ENCODE measurements around the gene EIPR1.

The EIPR1 gene

GRCh38 chr2:3414133-3414860 is 36.7 kb upstream of the EIPR1 start:
- Mint-ChIP-seq H3K9me3 (no peaks in the 10 kb centered on the region), H3K4me3 (no peak overlapping the region), H3K27me3 (ENCODE audit: low read depth) (no peaks in the 10 kb centered on the region), H3K27ac (no peak overlapping the region), H3K4me1 (no peaks in the 10 kb centered on the region), H3K36me3 (ENCODE audit: low read depth) (peaks cover 47% of the 10 kb centered on the region)
- TF ChIP-seq, protein P1, sequence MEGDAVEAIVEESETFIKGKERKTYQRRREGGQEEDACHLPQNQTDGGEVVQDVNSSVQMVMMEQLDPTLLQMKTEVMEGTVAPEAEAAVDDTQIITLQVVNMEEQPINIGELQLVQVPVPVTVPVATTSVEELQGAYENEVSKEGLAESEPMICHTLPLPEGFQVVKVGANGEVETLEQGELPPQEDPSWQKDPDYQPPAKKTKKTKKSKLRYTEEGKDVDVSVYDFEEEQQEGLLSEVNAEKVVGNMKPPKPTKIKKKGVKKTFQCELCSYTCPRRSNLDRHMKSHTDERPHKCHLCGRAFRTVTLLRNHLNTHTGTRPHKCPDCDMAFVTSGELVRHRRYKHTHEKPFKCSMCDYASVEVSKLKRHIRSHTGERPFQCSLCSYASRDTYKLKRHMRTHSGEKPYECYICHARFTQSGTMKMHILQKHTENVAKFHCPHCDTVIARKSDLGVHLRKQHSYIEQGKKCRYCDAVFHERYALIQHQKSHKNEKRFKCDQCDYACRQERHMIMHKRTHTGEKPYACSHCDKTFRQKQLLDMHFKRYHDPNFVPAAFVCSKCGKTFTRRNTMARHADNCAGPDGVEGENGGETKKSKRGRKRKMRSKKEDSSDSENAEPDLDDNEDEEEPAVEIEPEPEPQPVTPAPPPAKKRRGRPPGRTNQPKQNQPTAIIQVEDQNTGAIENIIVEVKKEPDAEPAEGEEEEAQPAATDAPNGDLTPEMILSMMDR (IDR thresholded peaks at IDR 0.05; ENCODE audit: unreplicated experiment in 3 of 3) = no peak

GRCh38 chr2:3413697-3414096 is 36.1 kb upstream of the EIPR1 start:
- H3K36me3 Mint-ChIP-seq (ENCODE audit: low read depth) = peaks cover 48% of the 10 kb centered on the region
- no peaks in the 10 kb centered on the region for H3K4me1 Mint-ChIP-seq
- no peak overlapping the region for H3K4me3 Mint-ChIP-seq
- TF ChIP-seq, protein P1 (IDR thresholded peaks at IDR 0.05; ENCODE audit: unreplicated experiment in 3 of 3) = no peak
- H3K27ac Mint-ChIP-seq = no peak overlapping the region
- no peaks in the 10 kb centered on the region for H3K27me3 Mint-ChIP-seq (ENCODE audit: low read depth)
- H3K9me3 Mint-ChIP-seq = no peaks in the 10 kb centered on the region

DNA sequence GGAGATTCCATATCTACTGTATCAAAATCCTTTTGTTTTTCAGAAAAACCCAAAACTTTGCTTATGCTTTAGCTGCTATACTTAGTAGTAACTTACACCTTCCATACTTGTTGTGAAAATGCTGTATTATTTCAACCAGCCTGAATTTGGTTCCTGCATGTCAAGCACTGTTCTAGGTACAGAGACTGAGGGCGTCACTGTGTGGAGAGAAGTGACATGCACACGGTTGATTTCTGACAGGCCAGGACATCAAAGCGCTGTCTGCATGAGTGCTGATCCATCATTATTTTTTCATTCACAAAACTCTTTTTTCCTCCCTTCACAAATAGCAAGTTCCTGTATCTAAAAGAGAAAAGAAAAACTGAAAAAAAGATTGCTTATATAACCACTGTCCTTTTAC is 33.5 kb upstream of the EIPR1 start:
- Mint-ChIP-seq H3K9me3 (no peaks in the 10 kb centered on the region), H3K4me3 (no peak overlapping the region), H3K27ac (no peak overlapping the region), H3K4me1 (peaks cover 4% of the 10 kb centered on the region), H3K27me3 (ENCODE audit: low read depth) (no peaks in the 10 kb centered on the region), H3K36me3 (ENCODE audit: low read depth) (peaks cover 47% of the 10 kb centered on the region)
- TF ChIP-seq, protein P1 (IDR thresholded peaks at IDR 0.05; ENCODE audit: unreplicated experiment in 3 of 3) = no peak

- Mint-ChIP-seq H3K4me3 (no peak overlapping the region), H3K27ac (no peak overlapping the region), H3K27me3 (ENCODE audit: low read depth) (no peaks in the 10 kb centered on the region), H3K9me3 (no peaks in the 10 kb centered on the region), H3K36me3 (ENCODE audit: low read depth) (peaks cover 45% of the 10 kb centered on the region), H3K4me1 (peaks cover 12% of the 10 kb centered on the region)
- TF ChIP-seq, protein P1 (IDR thresholded peaks at IDR 0.05; ENCODE audit: unreplicated experiment in 3 of 3) = no peak
Measured at GRCh38 chr2:3409627-3410170, 32.1 kb upstream of the EIPR1 start.

- Mint-ChIP-seq H3K36me3 (ENCODE audit: low read depth) (peaks cover 45% of the 10 kb centered on the region), H3K27ac (no peak overlapping the region), H3K4me1 (peaks cover 12% of the 10 kb centered on the region), H3K9me3 (no peaks in the 10 kb centered on the region), H3K4me3 (no peak overlapping the region), H3K27me3 (ENCODE audit: low read depth) (no peaks in the 10 kb centered on the region)
- TF ChIP-seq, protein P1 (IDR thresholded peaks at IDR 0.05; ENCODE audit: unreplicated experiment in 3 of 3) = no peak
Measured at GRCh38 chr2:3408781-3409180, 31.2 kb upstream of the EIPR1 start.

GRCh38 chr2:3406501-3406900 is 28.9 kb upstream of the EIPR1 start:
- TF ChIP-seq, protein P1 (IDR thresholded peaks at IDR 0.05; ENCODE audit: unreplicated experiment in 3 of 3) = no peak
- no peaks in the 10 kb centered on the region for H3K9me3 Mint-ChIP-seq
- no peaks in the 10 kb centered on the region for H3K27me3 Mint-ChIP-seq (ENCODE audit: low read depth)
- H3K36me3 Mint-ChIP-seq (ENCODE audit: low read depth) = peaks cover 57% of the 10 kb centered on the region
- no peak overlapping the region for H3K4me3 Mint-ChIP-seq
- peaks cover 12% of the 10 kb centered on the region for H3K4me1 Mint-ChIP-seq
- H3K27ac Mint-ChIP-seq = no peak overlapping the region
